Keratinocyte (primary cell): ENCODE measurements around the gene DCUN1D4. TPM values are rescaled to one million over a fixed set of nuclear protein-coding genes. Genes with fewer than 3 reads are reported as not detected.
"Not testable (repeated sequence)": the region's sequence is repeated elsewhere in the genome, so short reads cannot be mapped to it uniquely, and the experiment has no call there.

Experiments used
- DNase-seq: peaks from one replicate; pipeline ENCODE4 v3.0.0-alpha.2; 2011; ENCODE audit warnings: low read depth, missing footprints, low spot score
- FAIRE-seq: peaks from 2 replicates; lab custom pipeline; 2011; peaks lifted over from hg19 to GRCh38; lab: Jason Lieb, UNC
- H2AFZ ChIP-seq: 2 replicates; pipeline ENCODE4 v1.6.0; 2012; ENCODE audit warnings: low read length, control low read depth, inconsistent platforms; ENCODE audit not compliant: control insufficient read depth
- H3K27ac ChIP-seq: 2 replicates; pipeline ENCODE4 v1.5.1; 2011; ENCODE audit warnings: low read length; ENCODE audit not compliant: control insufficient read depth, insufficient read depth
- H3K27me3 ChIP-seq: 3 replicates; pipeline ENCODE4 v1.6.0; 2011; ENCODE audit warnings: low read length; ENCODE audit not compliant: control insufficient read depth, insufficient read depth; ENCODE audit errors: extremely low read depth
- H3K36me3 ChIP-seq, 2 experiments: 2 replicates in 1 of 2; 3 replicates in 1 of 2; pipeline ENCODE4 v1.5.1; 2011; ENCODE audit warnings: low read length in 2 of 2, mild to moderate bottlenecking in 1 of 2; ENCODE audit not compliant: control insufficient read depth in 2 of 2, insufficient read depth in 2 of 2; ENCODE audit errors: extremely low read depth in 1 of 2
- H3K4me1 ChIP-seq: 3 replicates; pipeline ENCODE4 v1.5.1; 2011; ENCODE audit warnings: low read length; ENCODE audit not compliant: control insufficient read depth, insufficient read depth; ENCODE audit errors: extremely low read depth
- H3K4me2 ChIP-seq: 3 replicates; pipeline ENCODE4 v1.6.0; 2011; ENCODE audit warnings: low read depth, low read length; ENCODE audit not compliant: control insufficient read depth, insufficient read depth; ENCODE audit errors: extremely low read depth
- H3K4me3 ChIP-seq, 3 experiments: fragments of 200-600 bp in 1 of 3; sonication (generic) in 1 of 3; 2 replicates in 2 of 3; 3 replicates in 1 of 3; pipeline ENCODE4 v1.5.1; 2011 to 2016; ENCODE audit warnings: low read length in 3 of 3, mild to moderate bottlenecking in 3 of 3, control low read depth in 2 of 3, inconsistent platforms in 1 of 3, low read depth in 1 of 3, mixed read lengths in 1 of 3, mixed run types in 1 of 3, moderate library complexity in 1 of 3; ENCODE audit not compliant: control insufficient read depth in 2 of 3, insufficient read depth in 2 of 3; ENCODE audit errors: extremely low read depth in 1 of 3
- H3K79me2 ChIP-seq: 2 replicates; pipeline ENCODE4 v1.6.0; 2012; ENCODE audit warnings: low read length; ENCODE audit not compliant: control insufficient read depth, insufficient read depth
- H3K9ac ChIP-seq: 3 replicates; pipeline ENCODE4 v1.6.0; 2011; ENCODE audit warnings: low read length; ENCODE audit not compliant: control insufficient read depth, insufficient read depth; ENCODE audit errors: extremely low read depth
- H3K9me1 ChIP-seq: 3 replicates; pipeline ENCODE4 v1.6.0; 2011; ENCODE audit warnings: low read length; ENCODE audit not compliant: control insufficient read depth, insufficient read depth; ENCODE audit errors: extremely low read depth
- H3K9me3 ChIP-seq: 2 replicates; pipeline ENCODE4 v1.5.1; 2012; ENCODE audit warnings: low read depth, low read length; ENCODE audit not compliant: control insufficient read depth
- H4K20me1 ChIP-seq: 3 replicates; pipeline ENCODE4 v1.6.0; 2011; ENCODE audit warnings: low read length; ENCODE audit not compliant: control insufficient read depth, insufficient read depth; ENCODE audit errors: extremely low read depth
- EZH2 ChIP-seq: IDR thresholded peaks from one replicate; pipeline ENCODE4 v1.6.1; 2012; ENCODE audit warnings: inconsistent platforms, mild to moderate bottlenecking, low read length, moderate library complexity
- dilution Hi-C: fragments of 300-500 bp; cut with MboI; formaldehyde crosslinking; loops from one replicate; pipeline ENCODE4 v1.7.0; 2020; ENCODE audit warnings: low sequenced_read_pairs; ENCODE audit not compliant: extremely low pct_ligation_motif_present
- polyA plus RNA-seq, 5 experiments: library from polyadenylated mRNA; depleted of rRNA in 3 of 5; stranded (reverse) in 3 of 5; stranded (forward) in 1 of 5; unstranded in 1 of 5; fragments of >200 nt; gene quantifications; 1 replicate in 1 of 5; 2 replicates in 3 of 5; 3 replicates in 1 of 5; pipeline versions ENCODE4 v1.2.1 to v1.2.3, GENCODE V29; 2011 to 2012; ENCODE audit warnings: missing spikeins in 2 of 5, low read depth in 1 of 5, low replicate concordance in 1 of 5
- TF ChIP-seq, protein P1 (sequence below), 3 experiments: IDR thresholded peaks in 1 of 3; conservative IDR thresholded peaks in 1 of 3; optimal IDR thresholded peaks in 1 of 3; 2 replicates in 2 of 3; 3 replicates in 1 of 3; pipeline versions ENCODE3 to v1.5.1; 2011; ENCODE audit warnings: low read length in 3 of 3, mild to moderate bottlenecking in 3 of 3, moderate library complexity in 2 of 3, control low read depth in 1 of 3, inconsistent platforms in 1 of 3; ENCODE audit not compliant: insufficient read depth in 2 of 3; ENCODE audit errors: extremely low read depth in 1 of 3

Gene DCUN1D4
- polyA plus RNA-seq, 1 donor (not counting 4 experiments of a cell fraction or from before 2014, with no cell fraction given): 59.9 TPM

DNA sequence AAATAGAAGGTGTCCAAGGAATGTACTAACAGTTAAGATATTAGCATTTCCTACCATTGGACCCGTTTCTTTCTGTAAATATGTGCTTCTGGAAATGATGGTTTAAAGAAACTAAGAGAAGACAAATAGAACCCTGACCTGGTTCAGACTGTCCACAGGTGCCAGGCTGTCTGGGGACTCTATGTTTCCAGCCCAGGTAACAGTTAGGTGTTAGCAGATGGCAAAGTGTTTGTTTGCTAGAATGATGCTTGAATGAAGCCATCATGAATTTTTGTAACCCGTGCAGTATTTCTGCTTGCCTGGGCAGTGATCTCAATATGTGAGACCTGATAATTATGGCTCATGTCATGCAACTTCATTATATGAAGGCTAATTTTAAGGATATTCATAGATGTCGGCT is 89.7 kb downstream of the DCUN1D4 start:
- Histone ChIP-seq H3K9ac (no peak overlapping the region), H3K9me1 (no peaks in the 10 kb centered on the region), H3K9me3 (no peaks in the 10 kb centered on the region), H3K4me2 (no peak overlapping the region), H2AFZ (no peak overlapping the region), H3K36me3 (no peaks in the 10 kb centered on the region), H3K4me3 (no peak overlapping the region), H3K27ac (no peak overlapping the region), H3K79me2 (no peaks in the 10 kb centered on the region), H3K4me1 (no peaks in the 10 kb centered on the region), H3K27me3 (no peaks in the 10 kb centered on the region), H4K20me1 (no peaks in the 10 kb centered on the region)
- FAIRE-seq: no peak
- TF ChIP-seq, protein P1, sequence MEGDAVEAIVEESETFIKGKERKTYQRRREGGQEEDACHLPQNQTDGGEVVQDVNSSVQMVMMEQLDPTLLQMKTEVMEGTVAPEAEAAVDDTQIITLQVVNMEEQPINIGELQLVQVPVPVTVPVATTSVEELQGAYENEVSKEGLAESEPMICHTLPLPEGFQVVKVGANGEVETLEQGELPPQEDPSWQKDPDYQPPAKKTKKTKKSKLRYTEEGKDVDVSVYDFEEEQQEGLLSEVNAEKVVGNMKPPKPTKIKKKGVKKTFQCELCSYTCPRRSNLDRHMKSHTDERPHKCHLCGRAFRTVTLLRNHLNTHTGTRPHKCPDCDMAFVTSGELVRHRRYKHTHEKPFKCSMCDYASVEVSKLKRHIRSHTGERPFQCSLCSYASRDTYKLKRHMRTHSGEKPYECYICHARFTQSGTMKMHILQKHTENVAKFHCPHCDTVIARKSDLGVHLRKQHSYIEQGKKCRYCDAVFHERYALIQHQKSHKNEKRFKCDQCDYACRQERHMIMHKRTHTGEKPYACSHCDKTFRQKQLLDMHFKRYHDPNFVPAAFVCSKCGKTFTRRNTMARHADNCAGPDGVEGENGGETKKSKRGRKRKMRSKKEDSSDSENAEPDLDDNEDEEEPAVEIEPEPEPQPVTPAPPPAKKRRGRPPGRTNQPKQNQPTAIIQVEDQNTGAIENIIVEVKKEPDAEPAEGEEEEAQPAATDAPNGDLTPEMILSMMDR (optimal IDR thresholded peaks at IDR 0.05 in 1 of 3, IDR thresholded peaks at IDR 0.05 in 1 of 3, conservative IDR thresholded peaks at IDR 0.05 in 1 of 3; ENCODE audit: extremely low read depth in 1 of 3, insufficient read depth in 2 of 3, low read length in 3 of 3): no peak
- no peak for TF ChIP-seq EZH2
- dilution Hi-C loops: no loop called here
- DNase-seq: no peak

DNA sequence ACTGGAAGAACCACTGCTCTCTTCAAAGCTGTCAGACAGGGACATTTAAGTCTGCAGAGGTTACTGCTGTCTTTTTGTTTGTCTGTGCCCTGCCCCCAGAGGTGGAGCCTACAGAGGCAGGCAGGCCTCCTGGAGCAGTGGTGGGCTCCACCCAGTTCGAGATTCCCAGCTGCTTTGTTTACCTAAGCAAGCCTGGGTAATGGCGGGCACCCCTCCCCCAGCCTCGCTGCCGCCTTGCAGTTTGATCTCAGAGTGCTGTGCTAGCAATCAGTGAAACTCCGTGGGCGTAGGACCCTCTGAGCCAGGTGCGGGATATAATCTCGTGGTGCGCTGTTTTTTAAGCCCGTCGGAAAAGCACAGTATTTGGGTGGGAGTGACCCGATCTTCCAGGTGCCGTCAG is 97.5 kb downstream of the DCUN1D4 start:
- not testable (repeated sequence) for FAIRE-seq

DNA sequence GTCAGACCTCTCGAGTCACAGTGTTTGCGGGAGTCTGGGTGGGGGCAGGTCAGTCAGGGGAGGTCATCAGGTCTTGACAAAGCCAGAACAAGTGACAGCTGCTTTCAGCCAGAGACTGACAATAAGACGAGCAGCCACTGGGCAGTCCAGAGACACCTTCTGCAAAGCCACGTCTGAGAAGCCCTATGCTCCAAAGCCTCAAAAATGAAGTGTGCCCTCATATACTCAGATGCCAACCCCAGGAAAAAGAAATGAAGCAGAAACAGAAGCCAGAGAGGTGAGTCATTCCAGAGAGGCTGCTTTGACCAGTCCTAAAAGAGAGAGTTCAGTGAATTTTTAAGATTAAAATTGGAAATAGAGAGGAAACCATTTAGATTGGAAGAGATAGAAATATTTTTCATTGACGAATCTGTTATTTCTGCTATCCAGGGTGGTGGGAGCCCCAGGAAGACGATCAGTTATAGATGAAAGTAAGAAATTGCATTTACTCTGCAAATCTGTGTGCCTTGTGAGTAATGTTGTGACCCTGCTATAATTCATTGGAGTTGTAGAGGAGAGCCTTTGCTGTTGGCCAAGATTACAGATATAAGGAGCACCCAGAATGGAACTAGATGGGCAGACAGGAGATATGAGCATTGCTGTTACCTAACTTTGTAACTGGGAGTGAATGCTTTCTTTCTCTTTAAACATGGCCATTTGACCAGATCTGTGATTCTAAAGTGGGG is 99.3 kb downstream of the DCUN1D4 start:
- DNase-seq: no peak
- H4K20me1 ChIP-seq: no peaks in the 10 kb centered on the region
- no peaks in the 10 kb centered on the region for H3K9me1 ChIP-seq
- no peak for FAIRE-seq
- no peak overlapping the region for H2AFZ ChIP-seq
- H3K9ac ChIP-seq: no peak overlapping the region
- dilution Hi-C loops: no loop called here
- no peaks in the 10 kb centered on the region for H3K9me3 ChIP-seq
- H3K36me3 ChIP-seq: no peaks in the 10 kb centered on the region
- no peaks in the 10 kb centered on the region for H3K4me1 ChIP-seq
- no peak overlapping the region for H3K4me2 ChIP-seq
- no peak for TF ChIP-seq EZH2
- TF ChIP-seq, protein P1 (optimal IDR thresholded peaks at IDR 0.05 in 1 of 3, IDR thresholded peaks at IDR 0.05 in 1 of 3, conservative IDR thresholded peaks at IDR 0.05 in 1 of 3; ENCODE audit: extremely low read depth in 1 of 3, insufficient read depth in 2 of 3, low read length in 3 of 3): no peak
- no peak overlapping the region for H3K4me3 ChIP-seq
- no peaks in the 10 kb centered on the region for H3K79me2 ChIP-seq
- H3K27ac ChIP-seq: no peak overlapping the region
- no peaks in the 10 kb centered on the region for H3K27me3 ChIP-seq

More for the DNA sequence above, 97.5 kb downstream of the DCUN1D4 start:
- H3K4me1 ChIP-seq, H3K79me2 ChIP-seq, H3K4me3 ChIP-seq, DNase-seq, H3K36me3 ChIP-seq, H3K27me3 ChIP-seq, H3K27ac ChIP-seq, H3K9me1 ChIP-seq, H4K20me1 ChIP-seq, H2AFZ ChIP-seq, H3K9ac ChIP-seq, H3K9me3 ChIP-seq, H3K4me2 ChIP-seq, dilution Hi-C loops: not testable (repeated sequence)
